ENCODE measurements around the gene IL1R1.
"Not testable (repeated sequence)": the region's sequence is repeated elsewhere in the genome, so short reads cannot be mapped to it uniquely, and the experiment has no call there.

Gene IL1R1, protein sequence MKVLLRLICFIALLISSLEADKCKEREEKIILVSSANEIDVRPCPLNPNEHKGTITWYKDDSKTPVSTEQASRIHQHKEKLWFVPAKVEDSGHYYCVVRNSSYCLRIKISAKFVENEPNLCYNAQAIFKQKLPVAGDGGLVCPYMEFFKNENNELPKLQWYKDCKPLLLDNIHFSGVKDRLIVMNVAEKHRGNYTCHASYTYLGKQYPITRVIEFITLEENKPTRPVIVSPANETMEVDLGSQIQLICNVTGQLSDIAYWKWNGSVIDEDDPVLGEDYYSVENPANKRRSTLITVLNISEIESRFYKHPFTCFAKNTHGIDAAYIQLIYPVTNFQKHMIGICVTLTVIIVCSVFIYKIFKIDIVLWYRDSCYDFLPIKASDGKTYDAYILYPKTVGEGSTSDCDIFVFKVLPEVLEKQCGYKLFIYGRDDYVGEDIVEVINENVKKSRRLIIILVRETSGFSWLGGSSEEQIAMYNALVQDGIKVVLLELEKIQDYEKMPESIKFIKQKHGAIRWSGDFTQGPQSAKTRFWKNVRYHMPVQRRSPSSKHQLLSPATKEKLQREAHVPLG

DNA sequence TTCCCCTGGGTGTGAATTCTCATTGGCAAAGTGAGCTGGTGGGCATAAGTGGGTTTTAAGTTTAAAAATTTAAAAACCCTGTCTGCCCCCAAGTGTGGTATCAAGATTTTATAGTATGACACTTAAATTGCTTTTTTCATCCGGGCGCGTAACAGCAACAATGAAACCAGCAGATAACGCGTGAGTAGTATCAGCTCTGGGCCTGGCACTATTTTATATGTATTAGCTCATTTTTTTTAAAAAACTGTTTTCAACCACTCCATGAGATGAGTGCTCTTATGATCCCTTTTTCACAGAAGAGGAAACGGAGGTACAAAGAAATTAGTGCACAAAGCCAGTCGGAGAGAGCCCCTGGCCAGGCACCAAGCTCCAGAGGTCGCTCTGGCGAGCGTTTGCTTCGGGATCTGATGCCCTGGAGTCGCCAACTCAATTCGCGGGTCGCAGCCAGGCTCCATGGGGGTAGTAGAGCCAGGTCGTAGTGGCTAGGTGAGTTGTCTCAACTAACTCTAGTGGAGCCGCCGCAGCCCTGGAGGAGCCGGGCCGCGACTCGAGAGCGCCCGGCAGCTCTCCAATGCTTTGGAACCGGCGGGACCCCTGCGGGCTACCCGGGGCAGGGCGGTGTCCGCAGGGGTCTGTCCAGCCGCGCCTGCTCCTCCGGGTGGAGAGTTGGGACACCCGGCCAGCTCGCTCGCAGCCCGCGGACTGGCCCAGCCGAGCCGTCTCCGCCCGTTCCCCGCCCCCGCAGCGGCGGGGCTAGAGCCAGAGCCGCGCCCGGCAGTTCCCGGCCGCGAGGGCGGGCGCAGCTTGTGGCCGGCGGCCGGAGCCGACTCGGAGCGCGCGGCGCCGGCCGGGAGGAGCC lies at the start of gene IL1R1:
IL1R1 (plus strand) TSS at position 777 of the 859 bp plus-strand sequence. CDS start 14,979 bp downstream, outside the sequence.
- no peak for DNase-seq (ENCODE audit: low spot score)

DNA sequence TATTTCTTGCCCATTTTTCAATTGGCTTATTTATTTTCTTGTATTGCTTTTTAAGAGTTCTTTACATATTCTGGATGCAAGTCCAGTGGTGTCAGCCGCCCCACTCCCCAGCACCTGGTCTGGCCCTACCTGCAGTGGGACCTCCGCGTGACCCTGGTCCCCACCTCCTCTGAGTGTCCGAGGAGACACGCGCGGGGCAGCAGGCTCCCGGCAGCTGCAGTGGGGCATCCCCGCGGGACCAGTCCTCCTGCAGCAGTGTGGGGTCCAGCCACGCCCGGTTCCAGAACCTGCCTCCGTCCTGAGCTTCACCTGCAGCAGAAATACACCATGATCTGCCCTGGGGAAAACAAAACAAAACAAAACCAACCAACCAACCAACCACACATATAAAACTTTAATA lies 48.9 kb upstream of the IL1R1 start:
- no peak for DNase-seq (ENCODE audit: low spot score)

- DNase-seq (ENCODE audit: low spot score): no peak
These were observed 47.6 kb upstream of the IL1R1 start for GRCh38 chr2:102094917-102095316.

DNA sequence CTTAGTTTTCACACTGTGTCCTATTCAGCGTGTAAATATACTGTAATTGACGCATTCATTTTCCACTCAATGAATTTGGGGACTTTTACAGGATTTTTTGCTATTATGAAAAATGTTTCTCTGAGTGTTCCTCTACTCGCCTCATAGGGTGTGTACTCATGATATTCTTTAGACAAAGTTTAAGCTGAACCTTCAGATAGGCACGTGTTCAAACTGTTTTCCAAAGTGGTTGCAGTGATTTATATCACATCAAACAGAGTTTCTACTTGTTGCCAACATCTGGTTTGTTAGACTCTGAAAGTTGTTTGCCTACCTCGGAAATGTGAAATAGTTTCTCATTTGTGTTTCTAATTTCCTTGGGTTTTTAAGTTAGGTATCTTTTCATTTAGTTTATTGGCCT lies 46.4 kb upstream of the IL1R1 start:
- no peak for DNase-seq (ENCODE audit: low spot score)

DNA sequence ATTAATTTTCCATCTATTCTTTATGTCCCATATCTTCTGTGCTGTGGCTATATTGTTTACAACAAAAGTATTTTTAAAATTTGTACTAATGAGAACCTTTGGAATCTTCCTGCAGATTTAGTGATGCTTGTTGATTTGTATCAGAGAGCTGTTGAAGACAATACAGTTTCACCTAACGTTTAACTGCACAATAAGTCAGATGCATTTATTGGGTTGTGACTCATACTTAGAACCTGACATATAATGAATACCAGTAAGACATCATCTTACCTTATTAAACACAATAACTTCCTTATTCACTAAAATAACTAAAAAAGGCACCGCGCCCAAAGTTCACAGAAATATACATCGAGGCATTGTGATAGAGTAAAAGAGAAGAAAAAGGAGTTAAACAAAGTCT lies 43.8 kb upstream of the IL1R1 start:
- DNase-seq (ENCODE audit: low spot score): no peak

DNA sequence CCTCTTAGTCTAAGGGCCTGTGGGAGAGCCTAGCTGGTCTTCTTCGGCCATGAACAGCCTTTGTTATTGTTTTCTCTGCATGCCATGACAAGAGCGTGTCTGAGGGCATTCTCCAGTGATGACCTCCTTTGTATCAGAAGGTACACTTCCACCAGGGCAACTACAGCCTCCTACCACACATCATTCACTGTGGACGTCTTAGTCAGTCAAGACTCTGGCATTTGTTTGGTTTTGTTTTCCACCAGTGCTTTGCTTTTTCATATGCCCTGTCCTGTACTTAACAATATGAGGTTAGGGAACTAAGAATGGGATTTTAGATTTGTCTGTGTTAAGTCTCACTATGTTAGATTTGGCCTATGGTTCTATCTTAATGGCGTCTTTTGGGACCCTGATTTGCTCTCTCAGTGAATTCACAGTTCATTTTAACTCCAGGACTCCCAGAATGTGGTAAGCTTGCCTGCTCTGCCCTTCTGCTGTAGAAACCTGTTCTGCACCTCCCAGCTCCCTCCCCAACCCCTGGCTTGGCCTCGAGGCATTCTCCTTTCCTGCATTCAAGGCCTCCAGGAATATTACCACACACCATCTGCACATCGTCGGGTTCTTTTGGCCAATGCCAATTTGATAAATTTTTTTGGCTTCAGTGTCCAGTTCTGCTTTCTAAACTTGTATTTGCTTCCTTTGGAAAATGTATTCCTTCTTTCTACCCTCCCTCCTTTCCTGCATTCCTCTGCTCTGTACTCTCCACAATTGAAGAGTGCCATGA lies 42.8 kb upstream of the IL1R1 start:
- no peak for DNase-seq (ENCODE audit: low spot score)

GRCh38 chr2:102100371-102101096 lies 42.0 kb upstream of the IL1R1 start:
- no peak for DNase-seq (ENCODE audit: low spot score)

DNA sequence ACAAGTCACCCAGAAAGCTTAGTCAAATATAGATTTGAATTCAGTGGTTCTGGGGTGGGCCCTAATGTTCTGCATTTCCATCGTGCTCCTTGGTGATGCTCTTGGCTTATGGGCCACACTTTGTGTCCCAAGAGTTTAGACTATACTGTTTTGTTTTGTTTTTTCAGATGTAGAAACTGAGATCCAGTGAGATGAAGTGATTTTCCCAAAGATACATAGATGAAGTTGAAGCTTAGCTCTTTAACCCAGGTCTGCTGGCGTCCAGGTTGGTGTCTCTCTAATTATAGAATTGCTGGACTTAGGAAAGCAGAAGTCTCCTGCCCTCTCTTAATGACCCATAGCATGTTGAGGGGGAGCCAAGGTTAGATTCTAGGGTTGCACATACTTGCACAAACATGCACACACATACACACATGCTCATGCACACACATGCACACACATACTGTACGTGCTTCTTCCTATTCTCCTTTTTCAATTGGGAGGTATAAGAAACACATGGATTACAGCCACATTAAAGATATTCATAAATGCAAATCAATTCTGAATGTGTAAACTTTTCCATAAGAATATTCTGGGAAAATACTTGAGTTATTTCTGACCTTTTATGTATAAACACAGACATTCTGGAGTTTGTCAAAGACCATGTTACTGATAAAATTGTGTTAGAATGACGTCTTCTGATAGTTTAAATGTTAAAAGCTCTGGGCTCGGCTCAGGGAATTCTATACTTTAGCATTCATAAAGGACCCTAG lies 41.3 kb upstream of the IL1R1 start:
- DNase-seq (ENCODE audit: low spot score): no peak

DNA sequence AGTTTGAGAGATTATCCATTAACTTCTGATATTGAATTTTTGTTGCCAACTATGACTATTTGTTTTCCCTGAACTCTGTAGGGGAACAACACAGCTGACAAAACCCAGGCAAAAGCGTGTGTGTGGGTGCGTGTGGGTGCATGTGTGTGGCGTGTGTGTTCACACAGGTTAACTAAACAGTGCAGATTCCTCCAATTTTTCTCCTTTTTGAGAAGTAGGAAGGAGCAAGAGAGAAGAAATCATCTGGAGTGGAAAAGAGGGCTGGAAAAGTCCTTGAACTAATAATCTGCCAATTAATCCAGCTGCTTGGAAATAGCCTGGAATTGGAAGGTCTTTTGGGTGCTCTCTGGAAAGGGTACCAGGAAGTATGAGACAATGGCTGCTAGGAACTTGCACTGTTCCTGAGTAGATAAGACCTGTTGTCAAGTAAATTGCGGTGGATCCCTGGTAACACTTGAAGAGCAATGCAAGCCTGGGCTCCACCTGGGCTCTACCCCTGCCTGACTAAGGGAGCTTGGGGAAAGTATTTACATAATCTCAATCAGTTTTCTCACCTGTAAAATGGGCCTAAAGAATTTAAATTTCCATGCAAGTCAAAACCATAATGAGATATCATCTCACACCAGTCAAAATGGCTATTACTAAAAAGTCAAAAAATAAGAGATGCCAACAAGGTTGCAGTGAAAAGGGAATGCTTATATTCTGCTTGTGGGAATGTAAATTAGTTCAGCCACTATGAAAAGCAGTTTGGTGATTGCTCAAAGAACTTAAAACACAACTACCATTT lies 40.5 kb upstream of the IL1R1 start:
- DNase-seq (ENCODE audit: low spot score): no peak

- DNase-seq (ENCODE audit: low spot score): not testable (repeated sequence)
These were observed 40.0 kb upstream of the IL1R1 start for GRCh38 chr2:102102636-102102948.

GRCh38 chr2:102103284-102103683 lies 39.3 kb upstream of the IL1R1 start:
- no peak for DNase-seq (ENCODE audit: low spot score)

DNA sequence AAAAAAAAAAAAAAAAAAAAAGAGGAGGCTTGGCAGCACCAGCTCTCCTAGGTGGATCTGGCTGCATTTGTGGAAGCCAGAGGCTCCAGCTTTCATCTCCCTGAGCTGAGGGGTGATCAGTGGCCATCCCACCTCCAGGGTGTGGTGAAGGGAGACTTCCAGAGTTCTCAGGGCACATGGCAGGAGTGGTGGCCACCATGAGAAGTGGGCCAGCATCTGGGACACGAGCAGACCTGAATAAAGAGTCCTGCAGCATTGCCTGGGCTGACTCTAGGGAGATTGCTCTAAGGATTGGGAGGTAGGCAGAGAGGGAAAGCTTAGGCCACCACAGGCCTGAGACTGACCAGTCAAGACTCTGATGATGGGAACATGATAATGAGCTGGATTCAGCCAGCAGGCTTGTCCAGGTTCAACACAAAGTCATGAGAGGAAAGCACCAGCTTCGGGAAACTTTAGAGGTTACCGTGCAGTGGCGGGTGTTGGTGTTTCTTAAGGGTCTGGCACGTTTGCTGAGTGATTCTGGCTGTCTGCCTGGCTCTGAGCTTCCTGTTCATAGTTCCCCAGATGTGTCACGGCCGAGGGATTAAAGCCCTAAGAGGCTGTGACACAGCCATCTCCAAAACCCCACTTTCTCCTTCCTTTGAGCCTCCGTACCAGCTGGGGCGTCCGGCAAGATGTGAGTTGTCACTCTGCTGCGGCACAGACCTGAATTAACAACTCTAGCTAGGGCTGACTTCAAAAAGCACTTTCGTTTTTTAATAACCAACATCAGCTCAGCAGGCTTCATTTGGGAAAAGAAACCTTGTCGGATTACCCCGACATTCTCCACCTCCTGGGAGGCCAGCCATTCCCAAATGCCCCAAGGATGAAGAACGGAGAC lies 38.3 kb upstream of the IL1R1 start:
- peak; percentile 15 for DNase-seq (ENCODE audit: low spot score)

DNA sequence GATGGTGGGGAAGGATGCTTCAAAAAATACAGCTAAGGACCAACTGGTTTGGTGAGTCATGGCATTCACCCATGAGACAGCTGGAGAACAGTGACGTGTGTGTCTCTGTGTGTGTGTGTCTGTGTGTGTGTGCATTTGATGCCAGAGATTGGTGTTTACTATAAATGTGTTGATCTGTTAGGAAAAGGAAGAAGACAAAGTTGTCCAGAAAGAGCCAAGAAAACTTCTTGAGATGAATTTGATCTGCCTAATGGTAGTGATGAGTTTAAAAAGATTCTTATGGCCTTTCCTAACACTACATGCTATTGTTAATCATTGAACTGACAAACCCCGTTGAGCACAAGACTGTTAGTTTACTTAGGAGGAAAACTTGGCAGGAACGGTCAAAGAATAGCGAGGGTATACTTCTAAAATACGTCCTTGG lies 36.4 kb upstream of the IL1R1 start:
- DNase-seq (ENCODE audit: low spot score): no peak

- DNase-seq (ENCODE audit: low spot score): not testable (repeated sequence)
These were observed 35.5 kb upstream of the IL1R1 start for GRCh38 chr2:102106813-102107740.

DNA sequence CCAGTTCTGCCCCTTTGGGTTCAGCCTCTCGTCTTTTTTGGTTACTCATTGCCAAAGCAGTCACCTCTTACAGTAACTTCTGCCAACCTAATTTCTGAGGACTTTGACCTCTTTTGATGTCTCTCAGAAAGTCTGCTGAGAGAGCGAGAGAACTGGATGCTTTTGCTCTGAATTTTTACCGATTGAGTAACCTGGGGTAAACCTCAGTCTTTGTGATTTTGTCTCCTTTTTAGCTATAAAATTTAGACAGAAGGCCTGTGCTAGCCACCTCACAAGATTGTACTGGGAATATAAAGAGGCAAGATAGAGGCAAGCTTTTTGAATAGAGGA lies 34.8 kb upstream of the IL1R1 start:
- DNase-seq (ENCODE audit: low spot score): no peak

DNA sequence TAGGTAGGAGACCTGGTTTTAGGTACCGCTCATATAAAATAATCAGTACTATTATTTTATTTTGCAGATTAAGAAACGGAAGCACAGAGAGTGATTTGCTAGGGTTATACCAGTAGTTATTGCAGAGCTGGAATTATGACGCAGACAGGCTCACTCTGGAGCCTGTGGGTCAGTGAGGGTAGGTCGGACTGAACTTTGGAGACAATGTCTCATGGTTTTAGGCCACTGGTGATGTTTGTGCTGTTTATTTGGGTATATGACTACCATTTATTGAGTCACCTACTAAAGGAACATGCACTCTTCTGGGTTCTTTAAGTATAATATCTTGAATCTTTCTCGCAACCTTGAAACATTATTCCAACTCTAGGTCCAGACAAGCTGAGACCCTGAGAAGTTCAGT lies 33.5 kb upstream of the IL1R1 start:
- no peak for DNase-seq (ENCODE audit: low spot score)

DNA sequence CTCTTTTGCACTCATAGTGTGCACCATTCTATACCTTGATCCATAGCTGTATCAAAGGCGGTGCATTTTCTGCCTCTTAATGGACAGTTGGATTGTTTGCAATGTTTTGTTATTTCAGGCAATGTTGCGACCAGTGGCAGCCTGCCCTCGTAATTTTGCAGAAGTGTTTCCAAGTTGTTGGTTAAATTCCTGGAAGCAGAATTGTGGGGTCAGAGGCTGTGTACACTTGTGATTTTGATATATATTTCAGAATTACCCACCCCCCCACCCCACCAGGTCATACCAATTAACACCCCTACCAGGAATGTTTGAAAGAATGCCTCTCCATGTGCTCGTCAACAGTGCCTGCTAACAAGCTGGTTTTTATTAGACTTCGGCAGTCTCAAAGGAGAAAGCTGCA lies 32.4 kb upstream of the IL1R1 start:
- DNase-seq (ENCODE audit: low spot score): no peak
